ENCODE data around the gene REEP1.

Gene REEP1

GRCh38 chr2:86311879-86312278 lies 25.5 kb downstream of the REEP1 start:
- no peak for TF ChIP-seq CTCF (IDR thresholded peaks at IDR 0.05; ENCODE audit: extremely low read depth, insufficient read depth, missing control alignments)
- in situ Hi-C loops (cut with MboI; ENCODE audit: low pct_unique_long_range_greater_than_20kb, low sequenced_read_pairs, unreplicated experiment): no loop called here
- no peak for DNase-seq (ENCODE audit: low spot score)

- DNase-seq (ENCODE audit: low spot score): no peak
- TF ChIP-seq CTCF (IDR thresholded peaks at IDR 0.05; ENCODE audit: extremely low read depth, insufficient read depth, missing control alignments): no peak
- in situ Hi-C loops (cut with MboI; ENCODE audit: low pct_unique_long_range_greater_than_20kb, low sequenced_read_pairs, unreplicated experiment): no loop called here
Measured at GRCh38 chr2:86309966-86310365, 27.5 kb downstream of the REEP1 start.

GRCh38 chr2:86308984-86309695 lies 28.3 kb downstream of the REEP1 start:
- in situ Hi-C loops (cut with MboI; ENCODE audit: low pct_unique_long_range_greater_than_20kb, low sequenced_read_pairs, unreplicated experiment): no loop called here
- no peak for DNase-seq (ENCODE audit: low spot score)
- no peak for TF ChIP-seq CTCF (IDR thresholded peaks at IDR 0.05; ENCODE audit: extremely low read depth, insufficient read depth, missing control alignments)

GRCh38 chr2:86308356-86308755 lies 29.1 kb downstream of the REEP1 start:
- no peak for DNase-seq (ENCODE audit: low spot score)
- in situ Hi-C loops (cut with MboI; ENCODE audit: low pct_unique_long_range_greater_than_20kb, low sequenced_read_pairs, unreplicated experiment): no loop called here
- no peak for TF ChIP-seq CTCF (IDR thresholded peaks at IDR 0.05; ENCODE audit: extremely low read depth, insufficient read depth, missing control alignments)

DNA sequence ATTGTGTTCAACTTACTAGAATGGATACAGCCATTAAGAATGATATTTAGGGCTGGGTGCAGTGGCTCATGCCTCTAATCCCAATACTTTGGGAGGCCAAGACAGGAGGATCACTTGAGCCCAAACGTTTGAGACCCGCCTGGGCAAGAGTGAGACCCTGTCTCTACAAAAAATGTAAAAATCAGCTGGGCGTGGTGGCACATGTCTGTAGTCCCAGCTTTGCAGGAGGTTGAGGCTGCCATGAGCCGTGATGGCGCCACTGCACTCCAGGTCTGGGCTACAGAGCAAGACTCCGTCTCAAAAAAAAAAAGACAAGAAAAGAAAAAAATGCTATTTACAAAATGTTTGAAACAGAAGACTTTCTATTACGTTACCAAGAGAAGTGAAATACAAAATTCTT lies 30.0 kb downstream of the REEP1 start:
- no peak for TF ChIP-seq CTCF (IDR thresholded peaks at IDR 0.05; ENCODE audit: extremely low read depth, insufficient read depth, missing control alignments)
- DNase-seq (ENCODE audit: low spot score): no peak
- in situ Hi-C loops (cut with MboI; ENCODE audit: low pct_unique_long_range_greater_than_20kb, low sequenced_read_pairs, unreplicated experiment): no loop called here

- DNase-seq (ENCODE audit: low spot score): no peak
- TF ChIP-seq CTCF (IDR thresholded peaks at IDR 0.05; ENCODE audit: extremely low read depth, insufficient read depth, missing control alignments): no peak
- in situ Hi-C loops (cut with MboI; ENCODE audit: low pct_unique_long_range_greater_than_20kb, low sequenced_read_pairs, unreplicated experiment): no loop called here
Measured at GRCh38 chr2:86305915-86306254, 31.5 kb downstream of the REEP1 start.

Data from GM13977 (cell line).